NCI-H1105 treated with DMSO at 0.1 percent for 48 hours (cell line): ENCODE results near the gene TXK.

Experiments used
- DNase-seq: peaks from one replicate; lab custom pipeline; 2025; lab: John Stamatoyannopoulos, UW

TXK gene

DNA sequence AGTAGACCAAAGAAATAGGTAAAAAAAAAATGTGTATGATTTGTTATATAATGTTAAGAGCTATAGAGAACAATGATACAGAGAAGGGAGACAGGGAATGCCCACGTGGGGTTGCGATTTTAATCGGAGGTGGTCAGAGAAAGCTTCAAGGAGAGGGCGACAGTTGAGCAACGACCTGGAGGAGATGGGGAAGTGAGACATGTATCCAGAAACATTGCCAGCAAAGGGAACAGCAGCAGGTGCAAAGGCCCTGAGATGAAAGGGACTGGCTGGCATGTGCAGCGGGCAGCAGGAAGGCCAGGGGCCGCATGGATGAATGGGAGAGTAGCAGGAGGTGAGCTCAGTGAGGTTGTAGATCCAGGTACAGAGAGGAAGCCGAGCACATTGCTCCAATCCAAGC, 84.6 kb downstream of the TXK start:
- no peak for DNase-seq

DNA sequence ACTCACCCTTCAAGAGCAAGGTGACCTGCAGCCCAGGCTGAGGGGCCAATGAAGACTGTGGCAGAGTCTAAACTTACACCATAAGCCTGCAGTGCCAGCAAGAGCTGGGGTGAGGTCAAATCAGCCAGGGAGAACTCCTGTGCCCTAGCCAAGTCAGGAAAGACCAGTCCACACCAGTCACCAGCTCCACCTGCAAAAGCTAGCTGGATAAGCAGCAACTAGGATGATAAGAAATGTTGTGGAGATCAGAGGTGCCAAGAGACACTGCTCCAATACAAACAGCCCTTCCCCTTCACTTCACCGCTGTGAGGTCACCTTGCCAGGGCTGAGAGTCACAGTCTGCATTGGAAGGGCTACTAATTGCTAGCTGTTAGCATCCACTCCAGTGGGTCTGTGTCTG, 86.2 kb downstream of the TXK start:
- no peak for DNase-seq

DNA sequence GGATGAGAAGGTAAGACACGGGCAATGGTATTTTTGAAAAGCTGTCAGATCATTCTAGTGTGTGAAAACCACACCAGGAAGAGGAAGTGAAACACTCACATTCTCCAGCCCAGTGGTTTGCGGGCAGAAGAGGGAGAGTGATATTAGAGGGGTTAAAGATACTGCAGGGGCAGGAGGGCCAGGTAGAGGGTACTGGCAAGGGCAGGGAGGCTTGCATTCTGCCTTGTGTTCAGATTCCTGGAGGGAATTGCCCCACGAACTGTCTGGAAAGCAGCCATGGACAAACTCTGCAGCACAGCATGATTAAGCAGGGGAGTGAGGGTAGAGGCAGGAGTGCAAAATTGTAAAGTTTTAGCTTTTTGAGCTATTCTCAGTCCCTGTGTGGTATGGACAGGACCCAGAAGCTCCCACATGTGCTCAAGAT, 86.6 kb downstream of the TXK start:
- no peak for DNase-seq

DNA sequence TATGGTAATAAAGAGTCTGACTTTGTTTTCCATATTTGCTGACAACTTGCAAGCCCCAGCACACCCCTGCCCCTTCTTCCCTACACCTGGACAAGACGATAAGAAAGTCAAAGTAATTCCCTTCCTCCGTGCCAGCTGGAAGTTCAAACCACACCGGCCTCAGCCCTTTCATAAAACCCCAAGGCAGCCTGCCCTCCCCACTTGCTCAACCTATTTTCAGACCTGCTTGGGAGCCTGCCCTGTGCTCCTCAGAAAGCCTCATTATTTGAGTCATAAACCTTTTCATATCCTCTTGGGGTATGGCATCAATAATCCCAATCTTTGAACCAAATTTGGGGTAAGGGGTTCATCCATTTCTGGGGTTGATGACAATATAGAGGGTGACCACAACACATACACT, 88.0 kb downstream of the TXK start:
- no peak for DNase-seq

DNA sequence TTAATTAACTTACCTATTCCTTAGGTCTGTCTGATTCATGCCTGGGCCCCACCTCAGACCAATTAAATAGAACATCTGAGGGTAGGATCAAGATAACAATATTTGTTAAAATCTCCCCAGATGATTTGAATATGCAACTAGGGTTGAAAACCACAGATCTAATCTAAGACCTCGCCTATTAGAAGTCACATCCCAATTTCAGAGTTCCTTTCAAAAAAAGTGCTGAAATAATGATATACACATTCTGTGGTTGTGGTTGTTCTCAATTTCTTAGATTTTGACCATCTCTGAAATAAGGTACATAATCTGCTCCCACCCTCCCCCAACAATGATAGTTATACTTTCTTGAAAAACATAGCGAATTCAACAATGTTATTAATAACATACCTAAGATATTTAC, 89.8 kb downstream of the TXK start:
- no peak for DNase-seq

DNA sequence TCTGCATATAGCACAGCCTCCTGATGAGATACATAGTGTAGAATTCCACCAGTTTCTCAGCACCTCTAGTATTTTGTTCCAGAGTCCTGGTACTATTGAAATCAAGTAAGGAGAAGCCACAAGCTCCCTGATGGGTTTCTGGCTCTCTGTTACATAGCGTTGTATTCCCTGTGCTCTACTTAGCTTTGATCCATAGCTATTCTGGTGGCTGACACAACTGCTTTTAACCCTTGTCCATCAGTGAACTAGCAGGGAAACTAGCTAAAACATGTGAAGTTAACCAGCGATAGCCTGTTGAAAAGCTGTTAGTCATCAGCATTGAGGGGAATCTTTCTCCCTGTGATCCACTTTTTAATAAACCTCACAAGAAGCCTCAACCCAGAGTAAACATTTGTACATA, 90.5 kb downstream of the TXK start:
- DNase-seq: no peak

DNA sequence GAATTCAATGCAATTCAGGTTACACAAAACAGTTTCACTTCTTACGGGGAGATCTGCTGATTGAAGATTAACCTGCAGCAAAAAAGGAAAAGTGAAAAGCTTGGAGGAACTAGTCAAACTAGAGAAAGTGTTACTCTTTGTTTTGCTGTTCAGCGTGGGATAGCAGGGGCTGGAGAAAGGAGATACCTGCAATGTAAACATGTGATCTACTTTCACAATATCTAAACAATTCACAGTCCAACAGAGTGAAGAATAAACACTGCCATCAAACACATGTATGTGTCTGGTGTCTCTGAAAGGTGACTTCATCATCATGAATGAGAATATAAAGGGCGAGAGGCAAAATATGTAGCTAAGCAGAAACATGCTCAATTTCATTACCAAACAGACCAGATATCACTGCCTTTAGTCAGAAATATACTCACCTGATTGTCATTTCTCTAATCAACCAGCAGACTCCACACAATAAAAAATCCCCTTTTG, 91.0 kb downstream of the TXK start:
- DNase-seq: no peak

DNA sequence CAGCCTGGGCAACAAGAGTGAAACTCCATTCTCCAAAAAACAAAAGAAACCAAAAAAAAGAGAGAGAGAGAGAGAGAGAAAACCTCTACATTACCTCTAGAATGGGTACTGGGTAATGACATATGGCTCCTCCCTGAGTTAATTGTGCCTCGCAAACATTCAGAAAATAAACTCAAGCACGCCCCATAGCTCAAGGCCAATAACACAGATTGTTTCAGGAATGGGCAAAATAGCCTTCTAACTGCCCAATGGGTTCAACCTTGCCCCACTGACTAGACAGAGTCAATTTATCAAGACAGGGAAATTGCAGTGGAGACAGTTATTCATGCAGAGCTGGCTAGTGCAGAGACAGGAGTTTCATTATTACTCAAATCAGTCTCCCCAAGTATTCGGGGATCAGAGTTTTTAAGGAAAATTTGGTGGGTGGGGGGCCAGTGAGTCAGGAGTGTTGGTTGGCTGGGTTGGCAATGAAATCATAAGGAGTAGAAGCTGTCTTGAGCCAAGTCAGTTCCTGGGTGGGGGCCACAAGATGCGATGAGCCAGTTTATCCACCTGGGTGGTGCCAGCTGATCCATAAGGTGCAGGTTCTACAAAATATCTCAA, 92.4 kb downstream of the TXK start:
- DNase-seq: no peak

DNA sequence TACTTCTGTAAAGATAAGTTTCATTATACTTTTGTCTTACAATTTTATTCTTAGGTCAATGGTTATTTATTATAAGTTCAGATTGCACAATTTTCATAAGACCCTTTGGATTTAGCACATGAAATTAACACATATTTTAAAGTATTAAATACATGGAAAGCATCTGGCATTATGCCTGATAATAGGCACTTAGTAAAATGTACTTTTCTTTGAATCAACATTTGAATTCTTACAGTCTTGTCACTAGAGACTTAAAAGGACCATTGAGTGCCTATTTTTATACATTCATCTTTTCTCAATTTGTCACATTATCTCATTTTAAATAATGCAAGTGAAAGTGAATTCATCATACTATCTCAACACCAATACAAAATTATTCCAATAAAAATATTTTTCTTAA, 94.5 kb downstream of the TXK start:
- DNase-seq: no peak

DNA sequence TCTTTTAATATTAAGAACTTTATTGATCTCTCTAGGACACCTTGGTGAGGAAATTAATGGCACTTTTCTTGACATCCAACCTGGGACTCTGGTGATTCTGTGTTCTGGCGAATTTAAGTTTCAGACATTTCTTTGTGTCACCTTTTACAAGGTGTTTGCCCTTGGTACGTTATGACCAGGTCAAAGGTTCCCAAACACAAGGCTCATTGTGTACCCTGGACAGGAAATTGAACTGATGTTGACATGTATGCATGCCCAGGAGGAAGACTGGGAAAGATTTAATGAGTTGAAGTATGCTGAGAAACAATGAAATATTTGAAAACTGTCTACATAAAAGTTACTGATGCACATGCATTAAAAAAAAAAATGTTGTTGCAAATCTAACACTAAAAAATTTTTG, 95.4 kb downstream of the TXK start:
- no peak for DNase-seq

DNA sequence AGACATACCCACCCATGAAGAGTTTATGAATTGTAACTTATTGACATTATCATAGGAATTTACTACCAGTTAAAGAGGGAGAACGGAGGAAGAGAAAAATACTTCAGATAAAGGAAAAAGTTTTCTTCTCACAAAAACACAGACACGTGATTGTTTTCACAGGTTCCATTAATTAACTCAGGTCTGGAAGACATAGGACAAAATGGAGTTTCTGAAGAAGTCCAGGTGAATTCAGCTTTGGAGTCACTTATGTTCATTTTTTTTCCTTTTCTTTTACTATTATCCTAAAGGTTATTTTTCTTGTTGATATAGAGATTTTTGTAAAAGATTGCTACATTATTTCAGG, 97.0 kb downstream of the TXK start:
- DNase-seq: no peak

DNA sequence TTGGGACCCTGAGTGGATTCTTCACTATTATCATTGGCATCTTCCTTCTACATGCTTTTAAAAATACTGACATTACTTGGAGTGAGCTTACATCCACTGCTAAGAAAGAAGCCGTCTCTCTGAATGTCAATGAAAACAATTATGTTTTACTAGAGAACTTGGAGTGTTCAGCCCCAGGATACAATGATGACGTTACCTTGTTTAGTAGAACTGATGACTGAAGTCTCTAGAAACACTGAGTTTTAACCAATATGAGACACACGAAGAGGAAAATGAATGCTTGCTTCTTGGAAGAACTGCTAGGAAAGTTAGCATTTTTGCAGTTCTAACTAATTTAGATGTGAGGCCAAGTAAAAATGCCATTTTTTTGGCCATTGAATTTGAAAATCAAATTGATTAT, 98.1 kb downstream of the TXK start:
- no peak for DNase-seq

DNA sequence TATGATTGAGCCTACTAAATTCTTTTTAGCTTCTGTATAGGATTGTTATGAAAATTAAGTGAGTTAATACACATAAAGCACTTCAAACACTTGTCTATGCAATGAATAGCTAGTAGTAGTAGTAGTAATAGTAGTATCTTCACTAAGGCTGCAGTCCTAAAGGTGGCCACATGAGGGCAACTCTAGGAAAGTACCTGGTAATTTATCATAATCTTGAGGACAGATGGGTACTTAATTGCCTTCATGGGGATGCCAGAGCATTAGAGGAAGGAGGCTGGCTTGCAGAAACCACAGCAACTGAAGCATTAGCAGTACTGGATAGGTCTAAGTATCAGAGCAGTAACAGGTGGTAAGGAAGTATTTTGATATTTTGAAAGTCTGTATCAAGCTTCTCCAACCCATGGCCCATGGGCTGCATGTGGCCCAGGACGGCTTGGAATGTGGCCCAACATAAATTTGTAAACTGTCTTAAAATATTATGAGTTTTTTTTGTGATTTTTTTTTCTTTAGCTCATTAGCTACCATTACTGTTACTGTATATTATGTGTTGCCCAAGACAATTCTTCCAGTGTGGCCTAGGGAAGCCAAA, 100.1 kb downstream of the TXK start:
- DNase-seq: no peak

DNA sequence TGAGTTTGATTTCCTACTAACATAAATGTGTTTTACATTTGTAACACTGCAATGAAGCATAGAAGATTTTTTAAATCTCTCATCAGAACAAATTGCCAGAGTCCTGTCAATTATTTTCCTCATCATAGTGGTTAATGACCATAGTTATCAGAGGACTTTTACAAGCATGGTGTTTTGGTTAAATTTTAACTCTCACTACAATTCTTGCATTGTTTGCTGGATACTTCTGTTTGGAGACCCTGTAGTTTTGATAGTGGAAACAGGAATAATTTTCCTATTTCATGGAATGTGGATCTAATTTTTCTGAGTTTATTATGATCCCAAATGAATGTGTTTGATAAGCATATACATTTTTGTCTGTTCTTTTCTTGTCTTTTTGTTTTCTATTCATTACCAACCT, 100.6 kb downstream of the TXK start:
- no peak for DNase-seq

DNA sequence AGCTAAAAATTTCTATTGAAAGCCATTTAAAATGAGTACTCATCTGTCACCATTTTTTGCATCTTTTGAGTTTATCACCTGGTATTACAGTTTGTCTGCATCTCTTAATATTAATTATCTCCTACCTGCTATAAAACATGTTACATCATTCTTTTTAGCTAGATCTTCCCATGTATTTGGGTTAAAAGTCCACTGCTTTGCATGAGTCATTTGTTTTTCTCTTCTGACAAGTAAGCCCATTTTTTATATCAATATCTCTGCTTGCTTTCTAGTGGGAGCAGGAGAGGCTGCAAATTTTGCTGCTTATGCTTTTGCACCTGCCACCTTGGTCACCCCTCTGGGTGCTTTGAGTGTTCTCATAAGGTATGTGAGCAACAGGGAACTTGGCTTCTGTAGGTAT, 101.3 kb downstream of the TXK start:
- DNase-seq: no peak

DNA sequence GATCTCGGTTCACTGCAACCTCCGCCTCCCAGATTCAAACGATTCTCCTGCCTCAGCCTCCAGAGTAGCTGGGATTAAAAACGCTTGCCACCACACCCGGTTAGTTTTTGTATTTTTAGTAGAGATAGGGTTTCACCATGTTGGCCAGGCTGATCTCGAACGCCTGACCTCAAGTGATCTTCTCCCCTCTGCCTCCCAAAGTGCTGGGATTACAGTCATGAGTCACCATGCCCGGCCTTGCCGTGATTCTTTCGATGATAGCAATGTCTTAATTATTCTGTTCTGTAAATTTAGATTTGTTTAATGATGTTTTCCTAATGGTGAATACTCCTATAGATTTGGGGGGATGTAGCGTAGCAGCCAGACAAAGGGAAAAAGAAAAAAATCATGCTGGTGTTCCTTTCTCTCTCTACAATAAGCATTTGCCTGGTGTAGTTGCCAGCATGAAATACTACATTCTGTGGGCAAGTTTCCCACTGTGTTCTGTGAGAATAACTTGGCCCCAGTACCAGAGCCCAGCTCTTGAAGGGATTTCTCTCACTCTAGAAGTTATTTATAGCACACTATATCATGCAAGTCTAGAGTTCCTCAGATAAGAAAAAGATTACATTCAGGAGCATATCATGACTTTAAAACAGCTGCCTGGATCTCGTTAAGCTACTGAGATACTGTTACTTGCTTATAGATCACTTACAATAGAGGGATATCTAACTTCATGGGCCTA, 102.1 kb downstream of the TXK start:
- no peak for DNase-seq

DNA sequence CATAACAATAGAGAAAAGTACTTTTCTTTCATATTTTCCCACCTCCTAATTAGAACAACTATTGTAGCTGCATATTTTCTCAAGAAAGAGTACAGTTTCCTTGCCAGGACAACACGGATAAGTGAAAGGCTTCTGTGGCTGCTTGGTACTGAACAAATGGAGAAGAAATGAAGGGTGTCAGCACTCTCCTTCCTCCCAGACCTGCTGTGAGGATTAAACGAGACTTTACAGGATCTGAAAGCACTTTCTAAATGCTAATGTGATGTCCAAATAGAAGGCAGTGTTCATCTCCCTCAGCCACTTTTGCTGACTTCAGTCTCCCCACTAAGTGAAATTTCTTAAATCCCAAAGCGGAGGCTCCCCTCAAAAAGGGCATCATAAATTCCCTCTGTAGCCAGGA, 103.6 kb downstream of the TXK start:
- no peak for DNase-seq

DNA sequence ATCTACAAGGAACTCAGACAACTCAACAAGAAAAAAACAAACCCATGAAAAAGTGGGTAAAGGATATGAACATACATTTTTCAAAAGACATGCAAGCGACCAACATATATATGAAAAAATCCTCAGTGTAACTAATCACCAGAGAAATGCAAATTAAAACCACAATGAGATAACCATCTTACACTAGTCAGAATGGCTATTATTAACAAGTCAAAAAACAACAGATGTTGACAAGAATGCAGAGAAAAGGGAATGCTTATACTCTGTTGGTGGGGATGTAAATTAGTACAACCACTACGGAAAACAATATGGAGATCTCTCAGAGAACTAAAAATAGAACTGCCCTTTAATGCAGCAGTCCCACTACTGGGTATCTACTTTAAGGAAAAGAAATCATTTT, 105.4 kb downstream of the TXK start:
- no peak for DNase-seq

DNA sequence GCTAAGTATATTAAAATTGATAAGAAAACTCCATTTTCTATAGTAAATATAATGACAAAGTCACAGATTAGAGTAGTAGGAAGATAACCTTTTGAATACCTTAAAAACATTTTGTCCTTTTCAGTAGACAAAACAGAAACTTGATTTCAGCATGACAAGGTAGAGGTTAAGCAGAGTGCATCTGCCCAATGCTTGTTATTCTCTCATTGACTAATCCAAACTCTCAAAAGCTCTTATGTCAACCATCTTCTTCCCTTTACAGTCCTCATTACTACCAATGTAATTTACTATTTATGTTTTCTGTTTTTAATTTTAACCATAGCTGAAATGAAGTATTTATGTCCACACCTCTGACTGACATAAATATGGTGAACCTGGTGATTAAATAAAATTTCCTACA, 106.4 kb downstream of the TXK start:
- DNase-seq: no peak

DNA sequence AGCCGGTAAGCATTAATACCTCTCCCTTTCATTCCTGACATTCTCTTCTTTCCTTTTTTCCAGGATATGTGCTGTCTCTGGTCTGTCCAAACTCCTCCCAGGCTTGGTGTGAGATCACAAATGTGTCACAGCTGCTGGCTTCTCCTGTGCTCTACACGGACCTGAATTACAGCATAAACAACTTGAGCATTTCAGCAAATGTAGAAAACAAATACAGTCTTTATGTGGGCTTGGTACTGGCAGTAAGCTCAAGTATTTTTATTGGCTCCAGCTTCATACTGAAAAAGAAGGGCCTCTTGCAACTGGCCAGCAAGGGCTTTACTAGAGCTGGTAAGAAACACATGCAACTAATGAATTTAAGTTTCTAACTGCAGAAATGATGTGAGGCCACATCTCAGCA, 109.0 kb downstream of the TXK start:
- DNase-seq: no peak

DNA sequence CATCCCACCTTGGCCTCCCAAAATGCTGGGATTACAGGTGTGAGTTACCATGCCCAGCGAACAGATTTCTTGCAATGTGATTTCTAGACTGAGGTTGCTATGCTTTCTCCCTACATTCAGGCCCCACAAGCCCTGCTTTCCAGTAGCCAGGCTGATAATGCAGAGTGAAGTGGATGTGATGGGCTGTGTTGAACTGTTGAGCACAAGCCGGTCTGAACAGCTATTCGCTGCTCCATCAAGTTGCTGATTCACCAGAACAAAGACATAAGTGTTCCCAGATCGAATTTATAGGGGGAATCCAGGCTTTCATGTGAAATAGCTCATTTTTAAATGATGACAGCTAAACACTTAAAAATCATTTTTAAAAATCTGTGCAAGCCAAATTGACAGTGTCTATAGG, 109.5 kb downstream of the TXK start:
- no peak for DNase-seq

DNA sequence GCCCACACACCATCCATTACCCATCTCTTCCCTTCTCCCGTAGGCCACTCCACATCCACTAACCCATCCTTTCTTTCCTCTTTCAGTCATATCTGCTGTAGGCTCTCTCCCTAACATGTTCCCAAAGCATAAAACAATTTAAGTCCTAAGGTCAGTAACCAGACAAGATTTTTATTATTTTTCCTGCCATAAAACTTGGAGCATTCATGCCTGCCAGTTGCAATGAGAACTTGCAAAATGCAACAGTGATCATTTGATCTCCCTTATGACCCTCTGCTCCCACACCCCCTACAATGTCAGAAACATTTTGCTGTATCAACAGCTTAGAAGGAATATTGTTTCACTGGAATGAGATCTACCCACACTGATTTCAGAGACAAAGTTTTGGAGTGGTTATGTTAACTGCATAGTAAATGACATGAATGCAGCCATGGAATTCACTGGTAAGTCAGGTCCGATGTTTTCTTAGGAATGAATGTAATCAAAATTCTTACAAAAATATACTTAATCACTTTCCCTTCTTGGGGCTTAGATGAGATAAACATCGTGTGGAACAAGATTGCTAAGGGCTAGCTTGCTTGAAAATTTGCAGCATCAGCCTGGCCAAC, 111.8 kb downstream of the TXK start:
- DNase-seq: no peak

DNA sequence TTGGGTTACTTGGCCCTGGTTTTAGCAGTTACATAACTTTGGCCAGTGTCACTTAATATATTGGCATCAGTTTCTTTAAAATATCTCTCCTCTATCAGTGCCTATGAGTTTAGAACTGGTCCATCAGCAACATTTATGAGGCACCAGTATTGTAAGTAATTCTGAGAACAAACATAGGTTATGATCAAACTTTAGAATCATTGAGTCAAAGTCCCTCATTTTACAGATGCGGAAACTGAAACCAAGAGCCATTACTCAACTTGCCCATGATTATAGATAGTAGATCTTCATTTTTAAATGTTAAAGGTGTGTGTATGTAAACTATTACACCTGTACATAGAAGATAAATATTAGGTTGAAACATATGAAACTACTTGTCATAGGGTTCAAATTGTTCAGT, 113.0 kb downstream of the TXK start:
- no peak for DNase-seq
